ENCODE results near the gene JMJD6. TPM values are rescaled to one million over a fixed set of nuclear protein-coding genes. Genes with fewer than 3 reads are reported as not detected.

Gene JMJD6
- total RNA-seq, 1 donor from 2014 or later, result 15.7 TPM

DNA sequence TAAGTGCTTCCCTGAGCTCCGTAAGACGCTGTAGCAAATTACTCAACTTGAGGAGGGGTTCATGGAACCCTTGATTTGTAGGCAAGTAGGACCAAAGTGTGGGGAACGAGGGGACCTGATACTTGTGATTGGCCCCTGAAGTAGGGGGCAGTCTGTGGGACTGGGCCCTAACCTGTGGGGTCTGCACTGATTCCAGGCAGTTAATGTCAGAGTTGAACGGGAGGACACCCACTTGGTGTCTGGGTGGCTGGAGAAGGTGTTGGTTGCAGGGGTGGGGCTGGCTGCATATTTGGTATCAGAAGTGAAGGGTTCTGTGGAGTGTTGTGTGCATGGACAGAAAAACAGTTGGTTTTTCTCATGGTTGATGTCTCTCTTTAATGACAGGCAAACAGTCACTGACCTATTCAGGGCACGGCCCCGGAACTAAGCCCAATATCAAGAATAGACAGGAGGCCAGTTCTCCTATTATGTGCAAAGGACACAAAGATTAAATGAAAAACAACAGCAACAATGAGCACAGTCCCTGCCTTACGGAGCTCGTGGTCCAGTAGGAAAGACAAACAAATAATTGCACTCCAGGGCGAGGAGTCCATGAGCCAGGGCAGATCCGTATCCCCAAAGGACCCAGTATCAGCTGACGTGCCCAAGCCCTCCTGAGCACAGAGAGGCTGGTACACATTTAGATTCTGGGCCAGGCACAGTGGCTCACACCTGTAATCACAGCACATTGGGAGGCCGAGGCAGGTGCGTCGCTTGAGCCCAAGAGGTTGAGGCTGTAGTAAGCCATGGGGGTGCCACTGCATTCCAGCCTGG is 34.8 kb downstream of the JMJD6 start:
- H3K27me3 Mint-ChIP-seq (ENCODE audit: low read depth), result no peaks in the 10 kb centered on the region
- TF ChIP-seq, protein P1, sequence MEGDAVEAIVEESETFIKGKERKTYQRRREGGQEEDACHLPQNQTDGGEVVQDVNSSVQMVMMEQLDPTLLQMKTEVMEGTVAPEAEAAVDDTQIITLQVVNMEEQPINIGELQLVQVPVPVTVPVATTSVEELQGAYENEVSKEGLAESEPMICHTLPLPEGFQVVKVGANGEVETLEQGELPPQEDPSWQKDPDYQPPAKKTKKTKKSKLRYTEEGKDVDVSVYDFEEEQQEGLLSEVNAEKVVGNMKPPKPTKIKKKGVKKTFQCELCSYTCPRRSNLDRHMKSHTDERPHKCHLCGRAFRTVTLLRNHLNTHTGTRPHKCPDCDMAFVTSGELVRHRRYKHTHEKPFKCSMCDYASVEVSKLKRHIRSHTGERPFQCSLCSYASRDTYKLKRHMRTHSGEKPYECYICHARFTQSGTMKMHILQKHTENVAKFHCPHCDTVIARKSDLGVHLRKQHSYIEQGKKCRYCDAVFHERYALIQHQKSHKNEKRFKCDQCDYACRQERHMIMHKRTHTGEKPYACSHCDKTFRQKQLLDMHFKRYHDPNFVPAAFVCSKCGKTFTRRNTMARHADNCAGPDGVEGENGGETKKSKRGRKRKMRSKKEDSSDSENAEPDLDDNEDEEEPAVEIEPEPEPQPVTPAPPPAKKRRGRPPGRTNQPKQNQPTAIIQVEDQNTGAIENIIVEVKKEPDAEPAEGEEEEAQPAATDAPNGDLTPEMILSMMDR (IDR thresholded peaks at IDR 0.05; ENCODE audit: unreplicated experiment), result no peak
- no peak for DNase-seq (ENCODE audit: low spot score in 2 of 2, unreplicated experiment in 2 of 2)
- H3K36me3 Mint-ChIP-seq, result peaks cover 3% of the 10 kb centered on the region
- peaks cover 25% of the 10 kb centered on the region for H3K4me1 Mint-ChIP-seq
- no peak overlapping the region for H3K4me3 Mint-ChIP-seq
- H3K9me3 Mint-ChIP-seq, result no peaks in the 10 kb centered on the region
- no peak overlapping the region for H3K27ac Mint-ChIP-seq

DNA sequence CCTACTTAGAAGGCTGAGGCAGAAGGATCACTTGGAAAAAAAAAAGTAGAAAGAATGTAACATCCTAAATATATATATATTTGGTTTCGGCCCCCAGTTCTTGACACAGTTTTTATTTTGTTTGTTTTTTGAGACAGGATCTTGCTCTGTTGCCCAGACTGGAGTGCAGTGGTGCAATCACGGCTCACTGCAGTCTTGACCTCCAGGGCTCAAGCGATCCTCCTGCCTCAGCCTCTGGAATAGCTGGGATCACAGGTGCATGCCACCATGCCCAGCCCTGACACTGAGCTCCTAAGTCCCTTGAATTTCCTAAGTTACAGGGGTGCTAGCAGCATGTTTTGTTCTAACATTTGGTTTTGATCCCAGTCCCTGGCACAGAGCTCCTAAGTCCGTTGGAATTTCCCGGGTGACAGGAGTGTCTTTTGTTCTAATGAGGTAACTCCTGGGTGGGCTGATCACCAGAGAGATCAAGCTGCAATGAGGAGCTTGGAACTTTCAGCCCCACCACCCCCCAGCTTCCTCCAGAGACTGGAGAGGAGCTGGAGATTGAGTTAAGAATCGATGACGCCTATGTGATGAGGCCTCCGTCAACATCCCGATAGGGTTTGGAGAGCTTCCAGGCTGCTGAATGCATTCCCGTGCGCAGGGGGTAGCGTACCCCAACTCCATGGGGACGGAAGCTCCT is 35.7 kb downstream of the JMJD6 start:
- Mint-ChIP-seq H3K36me3 (peaks cover 3% of the 10 kb centered on the region), H3K27ac (no peak overlapping the region), H3K9me3 (no peaks in the 10 kb centered on the region), H3K4me3 (no peak overlapping the region), H3K4me1 (peaks cover 28% of the 10 kb centered on the region), H3K27me3 (ENCODE audit: low read depth) (no peaks in the 10 kb centered on the region)
- TF ChIP-seq, protein P1 (IDR thresholded peaks at IDR 0.05; ENCODE audit: unreplicated experiment), result no peak
- DNase-seq (ENCODE audit: low spot score in 2 of 2, unreplicated experiment in 2 of 2), result no peak

DNA sequence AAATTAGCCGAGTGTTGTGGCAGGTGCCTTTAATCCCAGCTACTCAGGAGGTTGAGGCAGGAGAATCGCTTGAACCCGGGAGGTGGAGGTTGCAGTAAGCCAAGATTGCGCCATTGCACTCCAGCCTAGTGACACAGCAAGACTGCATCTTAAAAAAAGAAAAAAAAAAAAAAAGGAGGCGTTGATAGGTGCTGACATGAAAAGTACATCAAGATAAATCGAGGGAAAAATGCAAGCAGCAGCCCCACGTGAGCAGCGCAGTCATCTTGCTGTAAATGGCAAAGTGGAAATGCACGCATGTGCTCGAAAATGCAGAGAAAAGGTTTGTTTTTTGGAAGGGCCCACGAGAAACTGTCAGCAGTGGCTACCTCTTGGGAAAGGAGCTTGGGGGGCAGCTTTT is 36.5 kb downstream of the JMJD6 start:
- DNase-seq (ENCODE audit: low spot score in 2 of 2, unreplicated experiment in 2 of 2), result no peak
- H3K4me1 Mint-ChIP-seq, result peaks cover 28% of the 10 kb centered on the region
- H3K9me3 Mint-ChIP-seq, result no peaks in the 10 kb centered on the region
- H3K27ac Mint-ChIP-seq, result no peak overlapping the region
- TF ChIP-seq, protein P1 (IDR thresholded peaks at IDR 0.05; ENCODE audit: unreplicated experiment), result no peak
- peaks cover 1% of the 10 kb centered on the region for H3K36me3 Mint-ChIP-seq
- H3K4me3 Mint-ChIP-seq, result no peak overlapping the region
- no peaks in the 10 kb centered on the region for H3K27me3 Mint-ChIP-seq (ENCODE audit: low read depth)

DNA sequence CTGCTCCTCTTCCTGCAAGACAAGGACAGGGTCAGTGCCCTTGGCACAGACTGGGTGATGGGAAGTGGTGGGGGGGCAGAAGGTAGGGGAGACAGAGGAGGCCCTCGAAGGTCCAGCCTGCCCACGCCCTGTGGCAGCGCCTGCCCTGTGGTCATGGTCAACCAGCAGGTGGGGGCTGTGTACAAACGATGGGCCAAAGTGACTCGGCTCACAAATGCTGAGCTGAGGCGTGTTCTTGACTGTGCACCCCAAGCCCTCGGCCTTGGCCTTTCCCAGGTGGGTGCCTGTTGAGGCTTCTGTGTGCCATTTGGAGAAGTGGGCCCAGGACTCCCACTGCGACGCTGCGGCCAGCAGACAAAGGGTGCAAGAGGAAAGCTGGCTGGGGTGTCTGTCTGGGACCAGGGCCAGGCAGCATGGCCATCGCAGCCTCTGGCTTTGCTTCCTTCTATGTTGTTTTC is 38.2 kb downstream of the JMJD6 start:
- Mint-ChIP-seq H3K4me3 (no peak overlapping the region), H3K27me3 (ENCODE audit: low read depth) (no peaks in the 10 kb centered on the region), H3K36me3 (peaks cover 1% of the 10 kb centered on the region), H3K9me3 (no peaks in the 10 kb centered on the region), H3K27ac (peak overlapping the region; percentile 58), H3K4me1 (peaks cover 30% of the 10 kb centered on the region)
- no peak for DNase-seq (ENCODE audit: low spot score in 2 of 2, unreplicated experiment in 2 of 2)
- TF ChIP-seq, protein P1 (IDR thresholded peaks at IDR 0.05; ENCODE audit: unreplicated experiment), result no peak

DNA sequence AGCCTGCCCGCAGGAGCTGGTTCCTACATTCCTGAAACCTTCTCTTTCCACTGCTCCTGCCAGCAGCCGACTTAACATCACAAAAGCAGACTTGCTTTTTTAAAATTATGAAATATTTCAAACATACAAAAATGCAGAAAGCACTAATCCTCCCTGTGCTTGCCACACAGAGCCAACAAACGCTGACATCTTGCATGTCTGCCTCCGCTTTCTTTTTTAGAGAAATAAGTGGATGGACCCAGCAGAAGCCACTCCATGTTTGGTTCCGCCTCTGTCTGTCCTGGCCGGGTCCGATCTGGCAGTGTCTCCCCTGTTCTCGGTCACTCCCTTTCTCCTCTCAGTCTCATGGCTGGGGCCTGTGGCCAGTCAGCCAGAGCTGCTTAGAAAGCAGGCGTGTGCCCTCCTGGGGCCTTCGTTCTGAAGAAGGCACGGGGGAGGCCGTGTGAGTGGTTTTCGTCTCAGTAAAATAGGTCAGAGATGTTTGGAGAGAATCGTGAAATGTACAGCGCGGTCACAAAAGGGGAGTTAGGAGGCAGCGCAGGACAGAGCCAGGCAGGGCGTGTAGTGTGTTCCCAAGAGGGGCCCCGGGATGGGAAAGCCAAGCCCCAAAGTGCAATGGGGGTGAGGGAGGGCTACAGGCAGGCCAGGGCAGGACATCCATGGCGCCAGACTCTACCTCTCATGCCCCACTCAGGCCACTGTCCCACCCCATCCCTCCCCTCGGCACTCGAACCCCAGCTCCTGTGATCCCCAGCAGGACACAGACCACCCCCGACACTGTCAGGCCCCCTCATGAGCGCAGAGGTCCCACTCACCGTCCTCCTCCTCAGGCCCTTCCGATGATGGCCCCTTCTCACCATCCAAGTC is 38.9 kb downstream of the JMJD6 start:
- DNase-seq (ENCODE audit: low spot score in 2 of 2, unreplicated experiment in 2 of 2), result no peak
- Mint-ChIP-seq H3K4me3 (no peak overlapping the region), H3K4me1 (peaks cover 30% of the 10 kb centered on the region), H3K9me3 (no peaks in the 10 kb centered on the region), H3K27ac (peak overlapping the region; percentile 66), H3K36me3 (peaks cover 1% of the 10 kb centered on the region), H3K27me3 (ENCODE audit: low read depth) (no peaks in the 10 kb centered on the region)
- TF ChIP-seq, protein P1 (IDR thresholded peaks at IDR 0.05; ENCODE audit: unreplicated experiment), result no peak

Data from mesothelial cell of epicardium (in vitro differentiated cells).